GM23338 (cell line): ENCODE data around the gene BTNL9. TPM values are rescaled to one million over a fixed set of nuclear protein-coding genes. Genes with fewer than 3 reads are reported as not detected.

Experiments
- ATAC-seq: fragments of 200-7000 bp; cut with Tn5 transposase; 3 replicates; pipeline ENCODE4 v1.9.1; 2020
- DNase-seq: peaks from one replicate; pipeline ENCODE4 v3.0.0-alpha.2; 2015; ENCODE audit warnings: low spot score
- H2AFZ ChIP-seq: fragments of 200-600 bp; sonication (generic); 2 replicates; pipeline ENCODE4 v1.8.0; 2016; ENCODE audit warnings: antibody characterized with exemption, mild to moderate bottlenecking, moderate library complexity
- H3F3A ChIP-seq: fragments of 200-600 bp; sonication (generic); replicated peaks from 2 replicates; pipeline ENCODE4 v1.8.0; 2017; ENCODE audit warnings: antibody characterized with exemption, mixed run types, low read depth
- H3K27ac ChIP-seq: fragments of 200-600 bp; sonication (generic); 2 replicates; pipeline ENCODE4 v1.6.1; 2016; ENCODE audit warnings: low read depth
- H3K27me3 ChIP-seq: fragments of 200-600 bp; sonication (generic); 2 replicates; pipeline ENCODE4 v1.8.0; 2016; ENCODE audit warnings: mild to moderate bottlenecking, mixed run types, moderate library complexity; ENCODE audit not compliant: insufficient read depth
- H3K36me3 ChIP-seq: fragments of 200-600 bp; sonication (generic); 2 replicates; pipeline ENCODE4 v1.8.0; 2016; ENCODE audit warnings: mild to moderate bottlenecking; ENCODE audit not compliant: insufficient read depth
- H3K4me1 ChIP-seq: fragments of 200-600 bp; sonication (generic); 2 replicates; pipeline ENCODE4 v1.8.0; 2016; ENCODE audit warnings: mild to moderate bottlenecking, moderate library complexity; ENCODE audit not compliant: insufficient read depth
- H3K4me2 ChIP-seq: fragments of 200-600 bp; sonication (generic); 2 replicates; pipeline ENCODE4 v1.7.1; 2017; ENCODE audit warnings: mixed run types
- H3K4me3 ChIP-seq: fragments of 200-600 bp; sonication (generic); 2 replicates; pipeline ENCODE4 v1.6.1; 2016; ENCODE audit warnings: mixed run types
- H3K79me2 ChIP-seq: fragments of 200-600 bp; sonication (generic); replicated peaks from 2 replicates; pipeline ENCODE4 v1.8.0; 2017; ENCODE audit warnings: mild to moderate bottlenecking; ENCODE audit not compliant: insufficient read depth
- H3K9me2 ChIP-seq: fragments of 200-600 bp; sonication (generic); 2 replicates; pipeline ENCODE4 v1.8.0; 2017; ENCODE audit not compliant: insufficient read depth
- H4K20me1 ChIP-seq: fragments of 200-600 bp; sonication (generic); replicated peaks from 2 replicates; pipeline ENCODE4 v1.8.0; 2017; ENCODE audit warnings: mild to moderate bottlenecking; ENCODE audit not compliant: insufficient read depth
- H3K27ac Mint-ChIP-seq: 2 replicates; pipeline ENCODE4 v1.8.0; 2020; ENCODE audit warnings: inconsistent platforms, mild to moderate bottlenecking, moderate library complexity, mixed read lengths
- H3K27me3 Mint-ChIP-seq: 3 replicates; pipeline ENCODE4 v1.8.0; 2022; ENCODE audit warnings: low read depth, mild to moderate bottlenecking, moderate library complexity, mixed read lengths, inconsistent platforms; ENCODE audit not compliant: insufficient read depth, poor library complexity
- H3K36me3 Mint-ChIP-seq: 3 replicates; pipeline ENCODE4 v1.8.0; 2021; ENCODE audit warnings: low read depth, mild to moderate bottlenecking, inconsistent platforms, moderate library complexity, mixed read lengths
- H3K4me1 Mint-ChIP-seq: 3 replicates; pipeline ENCODE4 v1.8.0; 2020; ENCODE audit warnings: mild to moderate bottlenecking, inconsistent platforms, mixed read lengths
- H3K4me3 Mint-ChIP-seq: 3 replicates; pipeline ENCODE4 v1.8.0; 2021; ENCODE audit warnings: moderate library complexity, mild to moderate bottlenecking, inconsistent platforms, mixed read lengths
- H3K9me3 Mint-ChIP-seq: 3 replicates; pipeline ENCODE4 v1.8.0; 2020; ENCODE audit warnings: moderate library complexity, mild to moderate bottlenecking, inconsistent platforms, mixed read lengths
- ETS1 ChIP-seq: IDR thresholded peaks from 2 replicates; pipeline ENCODE4 v1.6.1; 2016; ENCODE audit warnings: antibody characterized with exemption
- EZH2phosphoT487 ChIP-seq: fragments of 200-600 bp; sonication (generic); IDR thresholded peaks from one replicate; pipeline ENCODE4 v1.8.1; 2018; ENCODE audit warnings: antibody characterized with exemption; ENCODE audit not compliant: unreplicated experiment
- STAT1 ChIP-seq: IDR thresholded peaks from one replicate; pipeline ENCODE4 v1.6.1; 2016; ENCODE audit warnings: antibody characterized with exemption; ENCODE audit not compliant: unreplicated experiment
- ZNF331 ChIP-seq: fragments of 250-450 bp; sonication (Bioruptor Pico); IDR thresholded peaks from 2 replicates; pipeline ENCODE4 v1.5.0; 2020; ENCODE audit warnings: low read depth, mild to moderate bottlenecking, moderate library complexity
- ZNF462 ChIP-seq: fragments of 250-450 bp; sonication (Bioruptor Pico); IDR thresholded peaks from 2 replicates; pipeline ENCODE4 v1.5.0; 2020; ENCODE audit warnings: mild to moderate bottlenecking, moderate library complexity
- polyA plus RNA-seq: library from polyadenylated mRNA; unstranded; fragments of >200 nt; fragmentation: Nextera tagmentation; extraction: Ambion mirVana; gene quantifications from 2 replicates; pipeline ENCODE4 v1.2.1, GENCODE V29; 2016
- total RNA-seq: library from RNA; depleted of rRNA; stranded (reverse); fragments of >200 nt; shearing (Covaris generic); gene quantifications from 2 replicates; pipeline ENCODE4 v1.2.3, GENCODE V29; 2014
- TF ChIP-seq, protein P1 (sequence below), 2 experiments: fragments of 200-600 bp in 1 of 2; sonication (generic) in 1 of 2; conservative IDR thresholded peaks; 2 replicates each; pipeline versions ENCODE4 v1.5.1 to v1.6.1; 2016 to 2017; ENCODE audit warnings: antibody characterized with exemption in 2 of 2, low read depth in 2 of 2, mild to moderate bottlenecking in 2 of 2, moderate library complexity in 1 of 2

BTNL9 gene
- total and polyA plus RNA-seq, 2 experiments from 2014 or later = 0.21 to 3.4 TPM

GRCh38 chr5:180990882-180991242 is 49.2 kb upstream of the BTNL9 start:
- H3K9me2 ChIP-seq = no peaks in the 10 kb centered on the region
- H3K4me1 ChIP-seq = no peaks in the 10 kb centered on the region
- Mint-ChIP-seq H3K36me3 (no peaks in the 10 kb centered on the region), H3K9me3 (no peaks in the 10 kb centered on the region), H3K4me1 (no peaks in the 10 kb centered on the region), H3K27me3 (no peaks in the 10 kb centered on the region), H3K27ac (no peak overlapping the region), H3K4me3 (no peak overlapping the region)
- no peak overlapping the region for H2AFZ ChIP-seq
- no peak for DNase-seq
- no peaks in the 10 kb centered on the region for H3F3A ChIP-seq
- ATAC-seq = no peak
- H4K20me1 ChIP-seq = no peaks in the 10 kb centered on the region
- H3K4me3 ChIP-seq = no peak overlapping the region
- H3K4me2 ChIP-seq = no peak overlapping the region
- H3K36me3 ChIP-seq = no peaks in the 10 kb centered on the region
- no peaks in the 10 kb centered on the region for H3K79me2 ChIP-seq
- no peaks in the 10 kb centered on the region for H3K27me3 ChIP-seq
- TF ChIP-seq ETS1 (no peak), ZNF462 (CRISPR knock-in tag) (no peak), STAT1 (no peak), EZH2phosphoT487 (no peak), ZNF331 (CRISPR knock-in tag) (no peak)
- TF ChIP-seq, protein P1, sequence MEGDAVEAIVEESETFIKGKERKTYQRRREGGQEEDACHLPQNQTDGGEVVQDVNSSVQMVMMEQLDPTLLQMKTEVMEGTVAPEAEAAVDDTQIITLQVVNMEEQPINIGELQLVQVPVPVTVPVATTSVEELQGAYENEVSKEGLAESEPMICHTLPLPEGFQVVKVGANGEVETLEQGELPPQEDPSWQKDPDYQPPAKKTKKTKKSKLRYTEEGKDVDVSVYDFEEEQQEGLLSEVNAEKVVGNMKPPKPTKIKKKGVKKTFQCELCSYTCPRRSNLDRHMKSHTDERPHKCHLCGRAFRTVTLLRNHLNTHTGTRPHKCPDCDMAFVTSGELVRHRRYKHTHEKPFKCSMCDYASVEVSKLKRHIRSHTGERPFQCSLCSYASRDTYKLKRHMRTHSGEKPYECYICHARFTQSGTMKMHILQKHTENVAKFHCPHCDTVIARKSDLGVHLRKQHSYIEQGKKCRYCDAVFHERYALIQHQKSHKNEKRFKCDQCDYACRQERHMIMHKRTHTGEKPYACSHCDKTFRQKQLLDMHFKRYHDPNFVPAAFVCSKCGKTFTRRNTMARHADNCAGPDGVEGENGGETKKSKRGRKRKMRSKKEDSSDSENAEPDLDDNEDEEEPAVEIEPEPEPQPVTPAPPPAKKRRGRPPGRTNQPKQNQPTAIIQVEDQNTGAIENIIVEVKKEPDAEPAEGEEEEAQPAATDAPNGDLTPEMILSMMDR (conservative IDR thresholded peaks at IDR 0.05; ENCODE audit: low read depth in 2 of 2) = no peak
- H3K27ac ChIP-seq = no peak overlapping the region
